GM12892 (cell line): ENCODE results near the gene TSEN15.

Source experiments
- POLR2A ChIP-seq: IDR thresholded peaks from 2 replicates; pipeline ENCODE4 v1.6.1; 2011; ENCODE audit warnings: low read depth, low read length, control low read depth
- POLR2AphosphoS5 ChIP-seq: IDR thresholded peaks from 2 replicates; pipeline ENCODE4 v1.6.1; 2011; ENCODE audit warnings: low read depth, low read length, control low read depth
- TAF1 ChIP-seq: IDR thresholded peaks from 2 replicates; pipeline ENCODE4 v1.6.1; 2011; ENCODE audit warnings: low read depth, mild to moderate bottlenecking, control low read depth, low read length, borderline replicate concordance

DNA sequence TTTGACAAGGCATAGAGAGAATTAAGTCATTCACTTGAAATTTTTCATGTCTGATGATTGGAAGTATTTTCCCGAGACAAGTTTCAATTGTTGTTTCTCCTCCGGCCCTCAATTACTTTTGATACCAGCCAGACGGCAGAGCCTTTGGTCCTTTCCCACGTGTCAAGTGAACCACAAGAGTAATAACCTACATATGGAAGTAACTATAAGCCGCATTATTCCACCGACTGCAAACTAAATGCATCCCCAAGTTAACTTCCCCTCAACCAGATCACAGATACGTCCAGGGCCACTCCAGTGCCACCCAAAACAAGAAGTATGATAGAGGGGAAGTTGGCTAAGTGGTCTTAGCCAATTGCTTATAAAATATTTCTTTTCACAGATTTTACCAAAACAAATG is 34.2 kb upstream of the TSEN15 start:
- TF ChIP-seq POLR2AphosphoS5 (no peak), POLR2A (no peak), TAF1 (no peak)
